Hepatic stellate cell (primary cell): Measurements from ENCODE around the gene ZSCAN10.

ENCODE experiments used
- DNase-seq: peaks from one replicate; pipeline ENCODE4 v3.0.0; 2011; ENCODE audit warnings: low spot score

The ZSCAN10 gene

GRCh38 chr16:3046641-3047386 lies 52.3 kb downstream of the ZSCAN10 start:
- DNase-seq = no peak

- DNase-seq = no peak
These were observed 53.1 kb downstream of the ZSCAN10 start, which contains the start of gene MMP25 for GRCh38 chr16:3045758-3046640. Gene MMP25, plus strand, starts transcription at chr16:3046561. Its CDS starts 357 bp downstream, at chr16:3046918.

DNA sequence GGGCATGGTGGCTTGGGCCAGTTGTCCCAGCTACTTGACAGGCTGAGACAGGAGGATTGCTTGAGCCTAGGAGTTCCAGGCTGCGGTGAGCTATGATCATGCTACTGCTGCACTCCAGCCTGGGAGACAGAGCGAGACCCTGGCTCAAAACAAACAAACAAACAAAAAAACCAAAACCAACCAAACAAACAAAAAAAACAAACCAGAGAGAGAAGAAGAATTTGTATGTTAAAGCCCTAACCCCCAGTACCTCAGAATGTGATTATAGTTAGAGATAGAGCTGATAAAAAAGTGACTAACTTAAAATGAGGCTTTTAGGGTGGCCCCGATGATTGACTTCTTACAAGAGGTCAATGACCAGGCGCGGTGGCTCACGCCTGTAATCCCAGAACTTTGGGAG lies 54.4 kb downstream of the ZSCAN10 start:
- no peak for DNase-seq

DNA sequence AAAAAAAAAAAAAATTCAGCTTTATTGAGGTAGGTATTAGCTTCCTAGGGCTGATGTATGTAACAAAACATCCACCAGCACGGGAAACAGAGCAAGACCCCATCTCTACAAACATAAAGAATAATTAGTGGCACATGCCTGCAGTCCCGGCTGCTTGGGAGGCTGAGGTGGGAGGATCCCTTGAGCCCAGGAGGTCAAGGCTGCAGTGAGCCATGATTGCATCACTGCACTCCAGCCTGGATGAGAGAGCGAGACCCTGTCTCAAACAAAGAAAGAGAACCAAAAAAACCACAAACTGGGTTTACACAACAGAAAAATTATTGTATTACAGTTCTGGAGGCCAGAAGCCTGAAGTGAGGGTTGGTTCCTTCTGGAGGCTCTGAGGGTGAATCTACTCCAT lies 56.7 kb downstream of the ZSCAN10 start:
- no peak for DNase-seq

- no peak for DNase-seq
These were observed 60.2 kb downstream of the ZSCAN10 start for GRCh38 chr16:3038896-3039295.
